Central memory CD8-positive, alpha-beta T cell (primary cell): Measurements from ENCODE around the gene LYZL2.

Experiments
- ATAC-seq: fragments of 150-1000 bp; cut with Tn5 transposase; replicated peaks from 2 replicates; pipeline ENCODE4 v1.10.0; 2022; ENCODE audit warnings: mild to moderate bottlenecking, moderate FRiP score, moderate number of reproducible peaks; ENCODE audit not compliant: poor library complexity, severe bottlenecking; ENCODE audit errors: extremely low read depth
- DNase-seq, 2 donors: peaks; one replicate each; pipeline ENCODE4 v3.0.0; 2021; ENCODE audit warnings: low spot score in 2 of 2
- H3K27ac Mint-ChIP-seq: one replicate; pipeline ENCODE4 v1.8.0; 2022; ENCODE audit warnings: low read depth, mild to moderate bottlenecking, moderate library complexity, mixed read lengths
- H3K27me3 Mint-ChIP-seq: one replicate; pipeline ENCODE4 v1.8.0; 2022; ENCODE audit warnings: mixed read lengths
- H3K36me3 Mint-ChIP-seq: one replicate; pipeline ENCODE4 v1.8.0; 2022; ENCODE audit warnings: mild to moderate bottlenecking, moderate library complexity, mixed read lengths; ENCODE audit not compliant: insufficient read depth
- H3K4me1 Mint-ChIP-seq: one replicate; pipeline ENCODE4 v1.8.0; 2022; ENCODE audit warnings: mixed read lengths
- H3K4me3 Mint-ChIP-seq: one replicate; pipeline ENCODE4 v1.8.0; 2022; ENCODE audit warnings: mild to moderate bottlenecking, moderate library complexity, mixed read lengths
- H3K9me3 Mint-ChIP-seq: one replicate; pipeline ENCODE4 v1.8.0; 2022; ENCODE audit warnings: mixed read lengths

LYZL2 gene

DNA sequence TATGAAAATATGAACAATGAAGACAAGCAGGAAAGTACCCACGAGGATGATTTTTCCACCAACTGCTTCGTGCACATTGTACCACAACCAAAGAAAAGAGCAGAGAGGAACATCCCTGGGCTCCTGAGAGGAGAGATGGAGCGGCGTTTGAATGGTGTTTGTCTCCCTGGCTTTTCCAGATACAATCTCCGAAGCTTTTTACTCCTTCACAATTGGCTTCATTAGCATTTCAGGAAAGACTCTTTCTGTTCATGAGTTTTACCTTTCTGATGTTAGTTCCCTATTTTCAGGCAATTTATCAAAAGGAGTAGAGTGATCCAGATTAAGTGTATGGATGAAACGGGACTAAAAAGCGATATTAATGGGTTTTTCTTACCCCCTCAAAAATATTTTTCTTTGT is 49.3 kb downstream of the LYZL2 start:
- H3K9me3 Mint-ChIP-seq = no peaks in the 10 kb centered on the region
- DNase-seq = no peak
- peaks cover 9% of the 10 kb centered on the region for H3K27me3 Mint-ChIP-seq
- ATAC-seq = no peak
- H3K36me3 Mint-ChIP-seq = no peaks in the 10 kb centered on the region
- H3K27ac Mint-ChIP-seq = no peak overlapping the region
- H3K4me3 Mint-ChIP-seq = no peak overlapping the region
- peaks cover 14% of the 10 kb centered on the region for H3K4me1 Mint-ChIP-seq

- Mint-ChIP-seq H3K27ac (no peak overlapping the region), H3K4me1 (peaks cover 14% of the 10 kb centered on the region), H3K4me3 (no peak overlapping the region), H3K9me3 (no peaks in the 10 kb centered on the region), H3K36me3 (no peaks in the 10 kb centered on the region), H3K27me3 (peaks cover 9% of the 10 kb centered on the region)
- no peak for ATAC-seq
- DNase-seq = no peak
These were observed 50.0 kb downstream of the LYZL2 start for GRCh38 chr10:30579574-30579973.

GRCh38 chr10:30577048-30577447 is 52.5 kb downstream of the LYZL2 start:
- DNase-seq = no peak
- no peak overlapping the region for H3K27ac Mint-ChIP-seq
- H3K27me3 Mint-ChIP-seq = peaks cover 9% of the 10 kb centered on the region
- H3K9me3 Mint-ChIP-seq = no peaks in the 10 kb centered on the region
- peaks cover 4% of the 10 kb centered on the region for H3K4me1 Mint-ChIP-seq
- no peaks in the 10 kb centered on the region for H3K36me3 Mint-ChIP-seq
- ATAC-seq = no peak
- H3K4me3 Mint-ChIP-seq = no peak overlapping the region

GRCh38 chr10:30576641-30577040 is 52.9 kb downstream of the LYZL2 start:
- Mint-ChIP-seq H3K27me3 (peaks cover 9% of the 10 kb centered on the region), H3K27ac (no peak overlapping the region), H3K36me3 (no peaks in the 10 kb centered on the region), H3K9me3 (no peaks in the 10 kb centered on the region), H3K4me3 (no peak overlapping the region), H3K4me1 (peaks cover under 1% of the 10 kb centered on the region)
- DNase-seq (no peak), ATAC-seq (no peak)

DNA sequence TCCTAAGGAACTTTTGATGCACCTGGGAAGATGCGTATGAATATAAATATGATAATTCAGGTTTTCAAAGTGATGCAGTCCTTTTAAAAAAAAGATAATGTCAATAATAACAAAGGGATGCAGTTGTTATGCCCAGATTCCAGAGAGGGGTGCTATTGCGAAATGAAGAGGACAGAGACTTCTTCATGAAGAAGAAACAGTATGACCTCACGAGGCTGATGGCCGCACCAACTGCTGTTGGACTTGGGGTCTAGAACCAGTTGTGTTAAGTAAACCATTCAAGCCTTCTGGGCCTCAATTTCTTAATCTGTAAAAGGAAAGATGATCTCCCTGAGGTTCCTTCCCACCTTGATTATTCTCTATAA is 55.1 kb downstream of the LYZL2 start:
- Mint-ChIP-seq H3K36me3 (no peaks in the 10 kb centered on the region), H3K9me3 (no peaks in the 10 kb centered on the region), H3K27me3 (no peaks in the 10 kb centered on the region), H3K4me1 (no peaks in the 10 kb centered on the region), H3K4me3 (no peak overlapping the region), H3K27ac (no peak overlapping the region)
- ATAC-seq (no peak), DNase-seq (no peak)

DNA sequence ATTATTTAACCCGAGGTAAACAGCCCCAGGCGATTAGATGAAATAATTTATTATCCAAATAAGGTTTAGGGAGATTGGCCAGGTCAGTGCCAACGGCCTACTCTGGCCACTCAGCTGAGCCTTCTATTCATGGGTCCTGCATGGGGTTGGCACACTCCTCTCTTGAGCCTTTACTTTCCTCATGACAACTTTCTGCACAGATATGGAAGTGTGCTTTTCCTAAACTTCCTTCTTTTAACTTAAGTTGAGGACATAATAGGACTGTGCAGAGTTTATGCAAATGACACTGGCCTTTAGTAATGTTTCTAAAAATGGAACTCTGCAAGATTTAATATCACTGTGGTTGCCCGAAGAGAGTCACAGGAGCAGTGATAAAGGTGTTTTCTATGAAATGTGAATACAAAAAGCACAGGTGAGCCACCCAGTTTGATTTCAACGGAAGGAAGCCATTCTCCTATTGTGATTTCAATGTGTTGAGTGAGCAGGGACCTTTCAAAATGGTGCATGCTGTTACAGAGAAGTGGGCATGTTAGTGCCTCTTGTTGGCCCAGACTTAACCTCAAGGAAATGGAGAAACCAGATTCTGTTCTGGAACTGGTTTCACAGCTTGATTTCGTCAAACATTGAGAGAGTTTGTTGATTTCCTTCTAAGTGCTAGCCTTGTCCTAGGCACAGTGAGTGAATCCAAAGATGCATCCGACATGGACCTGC is 55.7 kb downstream of the LYZL2 start:
- Mint-ChIP-seq H3K36me3 (no peaks in the 10 kb centered on the region), H3K4me1 (no peaks in the 10 kb centered on the region), H3K4me3 (no peak overlapping the region), H3K27ac (no peak overlapping the region), H3K9me3 (no peaks in the 10 kb centered on the region), H3K27me3 (no peaks in the 10 kb centered on the region)
- DNase-seq = no peak
- no peak for ATAC-seq

GRCh38 chr10:30565449-30565848 is 64.1 kb downstream of the LYZL2 start:
- Mint-ChIP-seq H3K27me3 (peaks cover 48% of the 10 kb centered on the region), H3K36me3 (no peaks in the 10 kb centered on the region), H3K27ac (no peak overlapping the region), H3K4me3 (no peak overlapping the region), H3K9me3 (no peaks in the 10 kb centered on the region), H3K4me1 (no peaks in the 10 kb centered on the region)
- no peak for DNase-seq
- no peak for ATAC-seq

DNA sequence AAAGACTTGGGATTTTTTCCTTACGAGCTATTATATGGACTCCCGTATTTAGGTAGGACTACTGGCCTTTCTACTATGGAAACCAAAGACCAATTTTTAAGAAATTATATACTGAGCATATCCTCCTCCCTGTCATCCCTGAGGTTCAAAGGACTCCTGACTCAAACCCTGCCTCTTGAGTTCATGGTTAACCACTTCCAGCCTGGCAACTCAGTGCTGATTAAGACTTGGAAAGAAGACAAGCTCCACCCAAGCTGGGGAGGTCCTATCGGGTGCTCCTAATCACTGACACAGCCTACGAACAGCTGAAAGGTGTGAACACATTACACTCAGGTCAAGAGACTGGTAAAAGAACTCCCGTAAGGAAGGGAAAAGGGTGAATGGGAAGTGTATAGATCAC is 66.8 kb downstream of the LYZL2 start:
- Mint-ChIP-seq H3K36me3 (no peaks in the 10 kb centered on the region), H3K27ac (no peak overlapping the region), H3K4me3 (no peak overlapping the region), H3K27me3 (peaks cover 48% of the 10 kb centered on the region), H3K9me3 (no peaks in the 10 kb centered on the region), H3K4me1 (no peaks in the 10 kb centered on the region)
- DNase-seq (no peak), ATAC-seq (no peak)
